Measurements from ENCODE around the gene MARS2.

- TF ChIP-seq CTCF (IDR thresholded peaks at IDR 0.05) = no peak
- TF ChIP-seq POLR2A (IDR thresholded peaks at IDR 0.05) = no peak
- TF ChIP-seq POLR2AphosphoS5 (IDR thresholded peaks at IDR 0.05; ENCODE audit: insufficient read depth in 1 of 2, low read depth in 1 of 2) = no peak
Observed at GRCh38 chr2:197677483-197677882, 27.7 kb upstream of the MARS2 start.
